Smooth muscle cell of the brain vasculature (primary cell): ENCODE data around the gene CLSTN2.

Experiments
- DNase-seq: peaks from one replicate; pipeline ENCODE4 v3.0.0-alpha.2; 2012; ENCODE audit warnings: low read depth, low spot score

CLSTN2 gene

DNA sequence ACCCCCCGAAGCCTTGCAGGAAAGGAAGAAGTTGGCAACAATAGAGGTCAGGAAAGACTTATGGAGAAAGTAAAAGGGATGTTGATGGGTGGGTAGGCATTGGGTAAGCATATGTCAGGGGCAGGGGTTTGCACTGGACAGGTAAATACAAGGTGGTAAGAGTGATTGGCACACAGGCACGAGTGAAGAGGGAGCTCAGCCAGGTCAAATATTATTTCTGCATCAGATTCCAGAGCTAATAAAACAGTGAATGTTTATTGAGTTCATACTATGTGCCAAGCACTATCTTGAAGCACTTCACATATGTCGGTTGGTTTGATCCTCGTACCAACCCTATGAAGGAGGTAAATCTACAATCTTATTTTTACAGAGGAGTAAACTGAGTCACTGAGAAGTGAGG is 6.6 kb downstream of the CLSTN2 start:
- no peak for DNase-seq

DNA sequence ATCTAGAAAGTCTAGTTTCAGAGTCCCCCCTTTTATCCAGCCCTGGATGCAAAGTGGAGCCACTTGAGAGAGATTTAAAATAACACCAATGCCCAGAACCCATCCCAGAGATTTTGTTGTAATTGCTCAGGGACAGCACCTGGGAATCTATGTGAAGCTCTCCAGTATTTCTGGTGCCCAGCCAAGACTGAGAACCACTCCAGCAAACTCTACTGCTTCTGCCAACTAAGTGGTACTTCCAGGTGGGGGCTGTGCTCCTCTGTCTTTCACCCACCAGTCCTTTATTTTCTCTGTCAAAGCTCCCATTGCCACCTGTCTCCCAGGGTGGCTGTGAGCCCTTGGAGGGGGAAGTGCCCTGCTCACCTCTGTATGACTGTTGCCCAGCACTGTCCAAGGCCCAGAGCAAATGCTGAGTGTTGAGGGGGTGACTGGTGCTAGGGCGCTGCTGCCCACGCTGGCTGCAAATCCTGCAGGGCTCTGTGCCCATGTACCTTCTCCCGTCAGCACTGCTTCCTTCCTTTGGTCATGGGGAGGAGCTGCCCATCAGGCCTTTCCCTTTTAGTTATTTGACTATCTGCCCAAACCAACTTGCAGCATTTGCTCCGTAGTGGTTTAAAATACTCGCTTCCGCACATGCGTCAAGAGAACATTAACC is 9.4 kb downstream of the CLSTN2 start:
- DNase-seq: no peak

DNA sequence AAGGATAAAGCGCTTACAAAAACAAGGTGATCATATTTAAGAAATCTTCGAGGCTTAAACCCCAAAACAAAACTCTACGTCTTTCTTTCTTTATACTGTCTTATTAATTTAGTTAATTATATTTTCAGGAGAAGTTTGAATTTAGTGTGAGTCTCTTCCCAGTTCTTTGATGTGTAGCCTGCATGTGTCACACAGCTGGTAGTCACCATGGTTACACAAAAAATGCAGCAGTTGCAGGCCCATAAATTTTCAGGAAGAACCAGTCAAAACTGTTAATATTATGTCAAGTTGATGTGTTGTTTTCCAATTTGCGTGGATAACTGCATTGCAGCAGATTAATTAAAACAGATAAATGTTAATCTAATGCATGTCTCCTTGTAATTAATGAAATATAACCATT is 10.4 kb downstream of the CLSTN2 start:
- no peak for DNase-seq

DNA sequence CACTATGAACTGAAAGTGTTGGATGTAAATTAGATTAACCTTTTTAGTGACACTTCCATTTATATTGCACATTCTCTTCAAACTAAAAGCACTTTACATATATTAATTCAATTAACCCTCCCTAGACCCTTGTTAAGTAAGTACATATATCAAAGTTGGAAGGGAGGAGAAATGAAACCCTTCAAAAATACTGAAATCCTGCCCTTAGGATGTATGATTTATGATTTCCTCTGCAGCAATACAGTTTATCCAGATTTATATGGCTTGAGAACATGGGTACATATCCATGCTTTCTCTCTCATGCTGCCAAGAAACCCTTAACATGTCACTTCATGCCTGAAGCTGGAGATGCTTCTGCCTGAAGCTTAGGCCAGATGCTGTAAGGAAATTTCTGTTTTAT is 11.0 kb downstream of the CLSTN2 start:
- DNase-seq: no peak

DNA sequence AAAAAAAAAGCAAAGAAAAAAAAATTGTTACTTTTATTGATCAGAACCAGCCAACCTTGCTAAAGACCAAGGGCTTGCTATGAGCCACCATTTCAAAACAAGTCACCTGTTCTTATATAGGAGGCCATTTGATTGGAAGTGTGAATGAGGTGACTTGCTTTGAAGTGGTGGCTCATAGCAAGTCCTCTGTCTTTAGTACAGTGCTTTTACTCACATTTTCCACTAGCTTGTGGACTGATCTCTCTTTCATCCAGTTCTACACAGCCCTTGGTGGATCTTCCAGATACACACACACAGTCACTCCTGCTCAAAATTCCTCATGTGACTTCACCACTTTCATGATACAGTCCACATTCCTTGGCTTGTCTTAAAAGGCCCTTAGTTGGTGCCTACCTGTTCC is 13.5 kb downstream of the CLSTN2 start:
- DNase-seq: no peak

DNA sequence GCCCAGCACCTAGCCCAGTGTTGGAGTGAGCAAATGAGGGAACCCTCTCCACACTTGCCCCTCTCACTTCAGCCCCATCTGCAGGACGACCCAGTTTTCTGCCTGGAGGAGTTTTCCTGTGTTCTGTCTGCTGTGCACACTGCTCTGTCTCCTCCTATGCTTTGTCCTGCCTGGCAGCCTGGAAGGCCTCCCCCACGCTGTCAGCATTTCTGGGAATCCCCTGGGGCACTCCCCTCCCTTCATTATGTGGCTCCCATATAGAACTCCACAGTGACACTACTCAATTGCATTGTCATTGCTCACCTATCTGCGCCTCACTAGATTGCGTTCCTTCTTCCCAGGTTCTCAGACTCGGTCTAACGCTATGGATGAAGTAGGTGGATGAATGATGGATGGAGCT is 13.9 kb downstream of the CLSTN2 start:
- DNase-seq: no peak

- DNase-seq: no peak
These were observed 18.3 kb downstream of the CLSTN2 start for GRCh38 chr3:139953131-139953910.

DNA sequence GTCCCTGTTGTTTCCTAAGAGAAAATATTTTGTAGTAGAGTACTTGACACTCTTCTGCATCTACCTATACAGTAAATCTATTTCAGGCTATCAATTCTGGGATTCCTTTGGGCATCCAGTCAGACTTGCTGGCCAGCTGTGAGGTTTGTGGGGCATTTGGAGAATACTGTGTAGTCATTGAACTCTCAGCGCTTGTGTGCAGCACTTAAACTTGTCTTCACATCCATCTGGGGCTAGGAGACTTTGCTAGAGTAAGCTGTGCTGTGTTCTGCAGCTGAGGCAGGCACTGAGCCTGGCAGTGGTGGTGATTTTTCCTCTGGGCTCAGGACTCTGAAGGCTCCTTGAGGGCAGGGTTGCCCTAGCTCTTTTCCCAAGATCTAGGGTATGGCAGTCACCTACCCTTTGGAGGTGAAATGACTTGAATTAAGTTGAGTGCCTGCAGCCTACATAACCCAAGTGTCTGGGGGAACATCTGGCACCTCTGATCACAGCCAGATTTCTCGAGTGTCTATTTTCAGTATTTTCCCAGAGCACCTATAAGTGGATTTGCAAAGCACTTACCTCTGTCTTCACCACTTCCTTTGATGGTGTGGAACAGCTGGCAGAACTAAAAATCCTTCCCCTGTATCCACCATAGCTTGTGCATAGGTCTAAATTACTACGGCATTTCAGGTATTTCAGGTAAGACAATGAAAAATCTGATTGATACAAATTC is 19.3 kb downstream of the CLSTN2 start:
- no peak for DNase-seq

DNA sequence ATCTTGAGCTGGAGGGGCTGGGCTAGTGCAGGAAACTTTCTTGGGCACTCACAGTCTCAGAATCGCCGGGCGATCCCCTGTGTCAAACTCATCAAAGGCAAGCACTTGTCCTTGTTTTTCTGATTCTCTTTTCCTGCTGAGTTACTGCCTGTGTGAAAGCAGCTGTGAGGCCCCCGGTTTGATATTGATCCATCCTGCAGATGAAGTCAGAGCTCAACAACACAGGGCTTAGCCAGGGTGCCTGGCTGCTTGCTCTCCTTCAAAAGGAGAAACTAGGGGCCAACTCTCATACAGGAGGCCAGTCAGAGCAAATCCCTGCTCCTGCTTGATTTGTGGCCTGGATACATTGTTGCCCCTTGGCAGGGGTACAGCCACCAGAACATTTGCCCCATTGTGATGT is 22.9 kb downstream of the CLSTN2 start:
- no peak for DNase-seq

- no peak for DNase-seq
These were observed 34.4 kb downstream of the CLSTN2 start for GRCh38 chr3:139969386-139969785.

DNA sequence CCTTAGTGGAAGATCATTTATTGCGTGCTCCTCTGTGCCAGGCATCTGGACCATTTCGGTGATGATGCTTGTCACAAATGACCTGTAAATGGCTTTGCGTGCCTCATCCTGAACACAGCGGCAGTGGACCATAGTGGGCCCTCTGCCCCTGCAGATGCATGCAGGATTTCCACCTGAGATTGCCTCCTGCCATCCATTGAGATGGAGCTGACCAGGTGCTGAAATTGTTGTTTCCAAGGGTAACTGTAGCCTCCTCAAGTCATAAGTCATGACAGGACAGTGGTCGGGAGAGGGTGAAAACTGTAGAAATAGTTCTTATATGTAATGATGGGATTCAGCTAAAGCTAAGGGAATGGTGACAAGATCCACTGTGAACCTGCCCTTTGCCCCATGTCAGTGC is 35.5 kb downstream of the CLSTN2 start:
- no peak for DNase-seq

DNA sequence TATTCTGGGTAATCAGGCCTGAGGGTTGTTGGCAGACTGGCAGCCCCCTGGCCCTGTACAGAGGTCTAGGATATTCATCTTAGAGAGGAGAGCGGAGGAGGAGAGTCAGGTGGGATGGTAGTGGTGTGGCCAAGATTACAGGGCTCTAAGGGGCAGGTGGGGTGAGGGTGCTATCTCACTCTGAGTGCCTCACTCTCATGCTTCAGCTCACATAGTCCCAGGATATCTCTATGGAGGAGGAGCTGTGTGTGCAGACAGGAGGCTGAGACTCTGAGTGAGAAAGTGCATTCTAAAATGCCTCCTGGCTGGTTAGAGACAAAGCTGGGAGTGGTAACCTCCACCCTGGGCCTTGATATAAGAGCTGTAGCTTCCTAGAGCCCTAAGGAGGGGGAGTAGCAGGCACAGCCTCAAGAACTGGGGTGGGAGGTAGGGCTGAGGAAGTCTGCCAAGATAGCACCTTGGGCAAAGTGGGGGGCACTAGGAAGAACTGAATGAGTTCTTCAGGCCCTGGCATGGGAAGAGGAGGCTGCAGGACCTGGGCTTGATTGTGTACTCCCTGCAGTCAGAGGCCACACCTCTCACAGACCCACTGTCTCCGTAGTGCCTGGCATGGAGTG is 39.9 kb downstream of the CLSTN2 start:
- no peak for DNase-seq

DNA sequence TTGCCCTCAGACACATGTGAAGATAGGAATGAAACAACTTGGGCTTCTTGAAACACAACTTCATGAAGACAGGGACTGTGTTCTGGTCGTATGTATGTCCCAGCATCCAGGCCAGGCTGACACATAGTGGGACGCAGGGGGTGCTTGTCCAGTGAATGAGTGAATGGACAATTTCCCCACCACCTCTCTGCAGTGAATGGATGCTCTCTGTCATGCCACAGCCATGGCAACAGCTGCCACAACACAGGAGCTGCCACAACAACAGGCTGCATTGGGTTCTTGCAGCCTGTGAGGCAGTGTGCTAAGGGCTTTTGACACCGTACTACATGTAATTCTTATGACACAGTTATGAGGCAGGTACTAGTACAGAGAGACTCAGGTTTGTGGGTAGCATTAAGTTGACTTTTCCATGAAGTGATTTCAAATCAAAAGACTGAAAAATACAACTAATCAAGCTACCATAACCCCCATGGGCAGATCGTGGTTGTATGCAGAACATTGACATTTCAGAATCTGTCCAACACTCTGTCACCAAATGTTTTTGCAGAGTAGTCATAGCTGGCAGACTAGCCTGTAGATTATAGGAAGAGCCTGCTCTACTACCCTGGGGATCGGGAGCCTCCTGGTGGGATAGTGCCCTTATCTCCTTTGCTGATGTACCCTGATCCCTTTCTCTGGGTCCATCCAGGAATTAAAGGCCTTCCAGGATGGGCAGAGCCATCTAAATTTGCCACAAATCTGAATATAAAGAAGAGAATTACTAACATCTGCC is 40.8 kb downstream of the CLSTN2 start:
- no peak for DNase-seq

DNA sequence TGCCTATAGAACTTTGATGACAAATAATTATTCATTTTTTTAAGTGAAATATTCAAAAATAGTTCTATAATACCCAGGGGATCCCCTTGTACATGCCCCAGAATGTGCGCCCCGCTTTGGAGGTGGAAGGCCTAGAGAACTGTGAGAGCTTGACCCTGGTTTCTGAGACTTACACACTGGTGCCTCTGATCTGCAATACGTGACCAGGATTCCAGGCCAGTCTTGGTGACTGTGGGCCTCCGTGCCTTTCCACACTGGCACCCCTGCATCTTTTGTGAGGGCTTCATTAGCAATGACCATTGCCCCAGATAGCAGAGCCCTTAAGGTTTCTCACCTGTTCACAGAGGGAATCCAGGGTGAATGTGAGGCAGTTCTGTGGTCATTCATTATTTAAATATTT is 44.0 kb downstream of the CLSTN2 start:
- no peak for DNase-seq

DNA sequence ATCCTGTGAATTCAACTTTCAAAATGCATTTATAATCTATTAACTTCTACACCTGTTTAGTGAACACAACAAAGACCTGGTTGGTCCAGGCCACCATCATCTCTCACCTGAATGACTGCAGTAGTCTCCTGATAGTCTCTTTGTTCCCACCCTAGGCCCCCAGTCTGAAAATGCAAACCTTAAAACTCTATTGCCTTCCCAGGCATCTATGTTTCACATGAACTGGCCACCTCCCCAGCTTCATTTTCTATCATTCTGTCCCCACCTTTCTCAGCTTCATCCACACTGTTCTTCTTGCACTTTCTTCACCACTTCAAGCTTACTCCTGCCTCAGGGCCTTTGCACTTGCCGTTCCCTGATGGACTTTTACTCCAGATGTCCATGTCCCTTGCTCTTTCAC is 45.0 kb downstream of the CLSTN2 start:
- no peak for DNase-seq

- DNase-seq: peak; percentile 2
These were observed 47.4 kb downstream of the CLSTN2 start for GRCh38 chr3:139982404-139982803.

- DNase-seq: no peak
These were observed 50.6 kb downstream of the CLSTN2 start for GRCh38 chr3:139985576-139985975.

- no peak for DNase-seq
These were observed 52.9 kb downstream of the CLSTN2 start for GRCh38 chr3:139987908-139988307.

- DNase-seq: no peak
These were observed 53.6 kb downstream of the CLSTN2 start for GRCh38 chr3:139988472-139989156.

DNA sequence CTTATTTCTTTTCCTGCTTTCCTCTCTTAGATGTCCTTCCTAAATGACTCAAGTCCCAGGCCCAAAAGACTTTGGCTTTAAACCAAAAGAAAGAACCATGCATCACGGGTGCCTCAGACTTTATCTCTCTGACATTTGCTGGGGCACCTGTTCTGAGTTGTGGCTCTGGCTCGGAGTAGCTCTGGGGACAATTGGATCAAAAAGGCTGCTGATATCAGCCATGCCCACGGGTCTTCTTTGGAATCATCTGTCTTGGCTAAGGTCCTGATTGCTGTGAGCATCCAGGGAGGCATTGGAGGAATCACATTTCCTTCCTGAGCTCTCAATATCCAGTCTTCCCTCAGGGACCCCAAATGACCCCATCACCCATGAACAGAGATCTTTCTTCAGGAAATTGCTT is 59.9 kb downstream of the CLSTN2 start:
- no peak for DNase-seq

DNA sequence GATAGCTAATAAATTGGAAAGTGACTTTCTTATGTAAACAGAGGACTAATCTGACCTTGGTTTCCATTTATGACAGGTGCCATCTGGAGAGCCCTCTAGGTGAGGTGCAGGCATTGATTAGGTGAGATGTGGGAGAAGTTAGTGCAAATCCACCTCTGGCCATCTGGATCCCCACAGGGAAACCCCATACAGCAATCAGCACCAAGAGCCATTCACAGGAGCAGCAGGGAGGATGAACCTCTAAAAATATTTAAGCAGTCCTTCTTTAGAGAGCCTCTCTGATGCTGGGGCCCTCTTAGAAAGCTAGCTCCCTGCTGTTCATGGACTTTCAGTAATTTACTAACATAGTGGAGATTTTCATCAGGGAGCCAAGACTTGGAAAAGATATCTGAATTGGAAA is 69.3 kb downstream of the CLSTN2 start:
- DNase-seq: no peak
